LHCN-M2 (cell line): ENCODE data around the gene SFXN2. TPM values are rescaled to one million over a fixed set of nuclear protein-coding genes. Genes with fewer than 3 reads are reported as not detected.

ENCODE experiments used
- DNase-seq: peaks from one replicate; pipeline ENCODE4 v3.0.0-alpha.2; 2012; ENCODE audit warnings: low read depth
- total RNA-seq: library from RNA; depleted of rRNA; stranded (reverse); fragments of >200 nt; gene quantifications from 2 replicates; pipeline ENCODE4 v1.2.3, GENCODE V29; 2014; rRNA removed

Gene SFXN2
- total RNA-seq, 1 experiment from 2014 or later = 2.2 TPM

DNA sequence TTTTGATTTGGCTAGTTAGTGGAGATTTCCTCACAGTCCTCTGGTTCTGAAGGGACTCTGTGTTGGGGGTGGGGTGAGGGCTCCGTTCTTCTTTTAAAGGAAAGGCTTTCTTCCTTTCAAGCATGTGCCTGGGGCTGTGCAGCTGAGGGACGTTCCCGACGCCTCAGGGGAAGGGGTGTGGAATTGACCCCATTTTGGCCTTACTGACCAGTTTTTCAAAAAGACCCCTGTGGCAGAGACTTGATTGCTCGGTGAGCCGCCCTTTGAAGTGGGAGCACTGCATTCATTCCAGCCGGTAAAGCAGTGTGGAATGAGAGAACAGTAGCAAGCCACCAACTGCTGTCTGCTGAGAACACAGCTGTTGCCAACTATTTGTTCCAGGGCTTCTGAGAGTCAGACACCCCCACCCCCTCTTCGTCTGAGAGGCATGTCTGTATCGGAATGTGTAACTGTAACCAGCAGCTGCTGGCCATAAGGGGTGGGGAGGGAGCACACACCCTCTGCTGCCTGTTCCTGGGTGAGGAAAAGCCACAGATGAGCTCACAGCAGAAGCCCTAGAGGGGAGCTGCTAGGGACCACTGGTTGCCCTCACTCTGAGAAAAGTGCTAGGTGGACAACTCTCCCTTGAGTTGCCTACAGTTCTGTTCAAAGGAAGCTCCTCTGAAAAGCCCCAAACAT lies 62.5 kb downstream of the SFXN2 start:
- DNase-seq = peak; percentile 100

DNA sequence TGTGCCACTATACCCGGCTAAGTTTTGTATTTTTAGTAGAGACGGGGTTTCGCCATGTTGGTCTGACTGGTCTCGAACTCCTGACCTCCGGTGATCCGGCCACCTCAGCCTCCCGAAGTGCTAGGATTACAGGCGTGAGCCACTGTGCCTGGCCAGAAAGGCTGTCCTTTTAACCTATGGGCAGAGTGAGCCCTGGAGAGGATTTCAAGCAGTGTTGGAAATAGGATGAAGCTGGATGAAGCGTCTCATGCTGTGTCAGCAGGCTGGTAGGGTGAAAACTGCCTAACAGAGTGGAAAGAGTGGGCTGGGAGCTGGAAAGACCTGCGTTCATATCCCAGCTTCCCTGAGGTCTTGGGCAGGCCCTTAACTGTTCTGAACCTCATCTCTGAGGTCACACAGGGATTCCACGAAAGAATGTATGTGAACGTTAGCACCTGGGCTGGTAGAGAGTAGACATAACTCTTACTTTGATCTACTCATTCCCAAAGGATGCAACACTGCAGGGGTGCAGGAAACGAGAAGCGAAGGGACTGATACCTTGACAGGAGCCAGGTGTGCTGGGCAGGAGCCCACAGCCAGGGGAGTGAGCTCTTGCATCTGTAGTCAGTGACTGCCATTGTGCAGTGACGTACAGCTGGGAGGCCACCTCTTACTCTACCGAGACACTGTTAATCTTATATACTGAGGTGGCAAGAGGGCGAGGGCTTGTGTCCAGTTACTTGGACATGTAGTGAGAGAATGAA lies 63.4 kb downstream of the SFXN2 start:
- DNase-seq = peak; percentile 58

DNA sequence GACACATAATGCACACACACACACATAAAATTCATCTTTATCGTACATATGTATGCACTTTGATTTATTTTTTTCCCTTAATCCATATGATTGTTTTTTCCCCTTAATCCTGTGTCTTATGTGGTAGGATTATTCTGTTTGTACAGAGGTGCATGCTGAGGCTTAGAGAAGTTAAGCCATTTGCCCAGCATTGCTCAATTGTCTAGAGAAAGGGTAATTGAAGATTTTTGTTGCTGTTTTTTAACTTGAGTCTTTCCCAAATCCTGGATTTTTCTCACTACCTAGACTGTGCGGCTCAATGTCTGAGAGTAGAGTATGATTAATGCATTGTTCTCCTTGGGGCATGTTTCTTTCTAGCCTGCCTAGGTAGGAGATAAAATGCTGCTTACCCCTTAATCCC lies 64.3 kb downstream of the SFXN2 start:
- DNase-seq = no peak

DNA sequence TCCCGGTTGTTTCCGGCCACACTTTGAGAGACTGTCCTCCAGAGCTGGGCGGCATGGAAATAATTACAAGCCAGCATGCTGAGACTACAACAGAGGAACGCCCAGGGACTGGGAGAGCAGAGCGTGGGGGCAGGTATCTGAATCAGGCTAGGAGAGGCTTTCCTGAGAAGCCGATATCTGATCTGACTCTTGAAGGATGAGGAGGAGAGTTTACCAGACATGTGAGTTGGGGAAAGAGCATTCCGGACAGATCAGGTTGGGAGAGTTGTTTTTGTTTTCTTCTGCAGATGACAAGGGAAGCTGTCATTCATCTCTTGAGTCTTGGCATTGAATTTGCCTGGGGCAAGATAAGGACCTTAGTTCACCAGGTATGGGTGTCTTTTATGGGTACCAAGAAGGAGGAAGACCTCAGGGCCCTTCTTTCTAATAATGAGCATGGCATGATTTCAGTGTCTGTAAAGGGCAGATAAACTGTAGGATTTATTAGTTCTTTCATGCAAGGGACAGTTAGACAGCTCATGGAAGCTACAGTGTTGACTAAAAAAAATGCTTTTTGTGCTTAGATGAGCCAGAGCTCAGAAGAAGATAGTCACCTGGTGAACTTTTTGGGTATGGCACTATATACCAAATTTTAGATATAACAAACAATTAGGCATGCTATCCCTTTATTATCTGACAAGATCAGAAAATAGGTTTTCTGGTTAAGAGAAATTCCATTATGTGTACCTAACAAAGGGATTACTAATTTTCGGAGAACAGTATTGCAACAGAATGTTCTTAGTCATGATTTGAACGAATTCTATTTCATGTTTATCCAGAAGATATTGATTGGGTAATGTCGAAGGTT lies 65.5 kb downstream of the SFXN2 start:
- DNase-seq = peak; percentile 73

DNA sequence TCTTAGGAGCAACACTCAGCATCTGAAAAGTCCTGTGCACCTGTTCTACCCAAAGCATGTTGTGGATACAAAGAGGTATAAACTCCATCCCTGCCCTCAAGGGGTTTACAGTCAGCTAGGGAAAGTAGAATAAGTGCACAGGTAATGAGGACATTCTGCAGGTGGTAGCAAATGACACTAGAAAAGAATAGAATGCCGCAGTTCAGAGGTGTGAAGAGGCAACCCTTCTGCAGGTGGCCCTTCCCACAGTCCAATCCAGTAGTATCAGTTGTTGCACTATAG lies 66.0 kb downstream of the SFXN2 start:
- no peak for DNase-seq

DNA sequence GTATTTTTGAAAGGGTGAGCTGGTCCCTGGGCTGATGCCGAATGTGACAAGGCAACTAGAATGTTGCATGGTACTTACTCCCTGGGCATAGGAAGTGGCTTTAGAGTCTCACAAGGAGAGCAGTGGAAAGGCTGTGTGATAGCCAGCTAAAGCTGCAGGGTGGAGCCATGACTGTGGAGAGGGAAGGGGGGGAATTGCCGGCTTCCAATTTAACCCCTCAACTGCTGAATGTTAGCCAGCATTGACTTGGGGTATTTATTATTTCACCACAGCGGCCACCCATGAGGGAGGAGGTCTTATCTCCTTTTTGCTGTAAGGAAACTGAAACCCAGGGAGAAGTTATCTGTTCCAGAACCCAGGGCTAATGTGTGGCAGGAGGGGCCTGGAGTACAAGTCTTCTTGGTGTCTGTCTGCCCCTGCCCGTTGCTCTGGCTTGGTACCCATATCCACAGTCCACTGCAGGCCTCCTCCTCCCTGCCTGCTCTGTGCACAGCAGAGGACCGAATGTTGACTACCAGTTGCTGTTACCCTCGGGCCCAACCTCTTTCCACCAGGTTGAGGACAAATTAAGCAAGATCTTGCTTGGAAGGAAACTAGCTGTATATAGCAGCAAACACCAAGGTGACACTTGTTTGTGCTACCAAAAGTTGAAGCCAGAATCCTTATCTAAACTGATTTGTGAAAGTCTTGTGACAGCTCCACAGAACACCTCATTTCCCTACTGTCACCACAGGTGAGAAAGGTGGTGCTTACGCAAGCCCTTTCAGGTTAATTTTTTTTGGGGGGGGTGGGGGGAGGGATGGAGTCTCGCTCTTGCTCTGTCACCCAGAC lies 66.9 kb downstream of the SFXN2 start:
- DNase-seq = no peak

DNA sequence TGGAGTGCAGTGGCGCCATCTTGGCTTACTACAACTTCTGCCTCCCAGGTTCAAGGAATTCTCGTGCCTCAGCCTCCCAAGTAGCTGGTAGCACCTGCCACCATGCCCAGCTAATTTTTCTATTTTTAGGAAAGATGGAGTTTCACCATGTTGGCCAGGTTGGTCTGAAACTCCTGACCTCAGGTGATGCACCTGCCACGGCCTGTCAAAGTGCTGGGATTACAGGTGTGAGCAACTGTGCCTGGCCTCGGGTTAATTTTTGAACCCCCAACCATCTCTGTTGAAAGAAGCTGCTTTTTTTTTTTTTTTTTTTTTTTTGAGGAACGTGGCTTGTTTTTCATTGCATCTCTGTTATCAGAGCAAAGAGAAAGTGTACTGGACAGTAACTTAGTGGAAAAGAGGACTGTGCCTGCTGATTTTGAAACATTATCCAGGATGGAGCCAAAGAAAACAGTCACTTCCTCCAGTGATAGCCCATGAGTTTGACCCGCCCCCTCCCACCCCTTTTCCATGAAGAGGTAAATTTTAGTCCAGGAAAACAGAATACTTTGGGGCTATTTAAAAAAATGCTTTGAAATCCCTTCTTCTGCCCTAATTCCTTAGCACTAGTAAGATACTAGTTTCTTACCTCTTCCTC lies 67.6 kb downstream of the SFXN2 start:
- peak; percentile 55 for DNase-seq

DNA sequence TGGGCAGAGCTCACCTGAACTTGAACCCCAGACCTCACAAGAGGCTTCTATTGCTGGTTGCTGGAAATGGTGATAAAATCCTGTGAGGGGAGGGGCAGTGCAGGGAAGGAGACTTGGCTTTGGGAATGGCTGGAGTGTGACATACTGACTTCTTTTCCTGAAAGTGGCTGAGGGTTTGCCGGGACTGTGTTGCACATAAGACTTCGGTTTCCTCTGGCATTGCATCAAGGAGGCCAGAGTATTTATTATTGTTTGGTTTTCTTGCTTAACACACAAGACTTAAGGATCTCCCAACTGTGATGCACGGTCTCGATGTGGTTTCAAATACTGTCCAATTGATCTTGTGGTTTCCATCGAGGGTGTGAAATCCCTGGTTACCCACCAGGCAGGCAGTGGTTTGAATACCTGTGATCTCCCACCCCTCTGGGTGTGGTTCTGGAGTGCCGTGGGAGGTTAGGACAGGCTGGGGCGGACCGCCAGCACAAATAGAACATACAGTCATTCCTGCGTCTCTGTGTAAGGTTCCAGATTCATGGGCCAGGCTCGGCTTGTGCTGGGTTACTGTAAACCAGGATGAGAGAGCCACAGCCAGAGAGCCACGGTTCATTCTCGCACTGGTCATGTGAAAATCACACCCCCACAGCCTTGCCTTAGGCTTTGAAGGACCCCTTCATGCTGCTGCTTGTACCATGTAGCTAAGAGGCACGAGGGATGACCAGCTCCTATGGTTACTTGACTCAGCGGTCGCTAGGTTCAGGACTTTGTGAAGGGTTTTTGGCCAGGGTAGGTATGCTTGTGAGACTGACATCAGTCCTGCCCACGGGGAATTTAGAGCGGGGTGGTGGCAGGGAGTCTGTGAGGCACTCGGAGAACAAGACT lies 68.5 kb downstream of the SFXN2 start:
- peak; percentile 82 for DNase-seq

DNA sequence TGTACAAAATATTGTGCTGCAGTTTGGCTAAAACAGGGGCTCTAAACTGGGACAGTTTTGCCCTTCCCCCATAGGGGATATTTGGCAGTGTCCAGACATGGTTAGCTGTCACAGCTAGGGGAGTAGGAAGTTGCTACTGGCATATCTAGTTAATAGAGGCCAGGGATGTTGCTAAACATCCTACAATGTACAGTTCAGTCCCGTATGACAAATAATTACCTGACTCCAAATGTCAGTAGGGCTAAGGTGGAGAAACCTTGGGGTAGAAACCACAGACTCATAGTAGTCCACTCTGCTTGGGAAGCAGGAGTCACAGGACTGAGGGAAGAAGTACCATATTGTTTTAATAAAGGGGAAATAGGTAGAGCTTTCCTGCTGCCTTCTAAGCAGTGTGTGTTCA lies 69.1 kb downstream of the SFXN2 start:
- no peak for DNase-seq

DNA sequence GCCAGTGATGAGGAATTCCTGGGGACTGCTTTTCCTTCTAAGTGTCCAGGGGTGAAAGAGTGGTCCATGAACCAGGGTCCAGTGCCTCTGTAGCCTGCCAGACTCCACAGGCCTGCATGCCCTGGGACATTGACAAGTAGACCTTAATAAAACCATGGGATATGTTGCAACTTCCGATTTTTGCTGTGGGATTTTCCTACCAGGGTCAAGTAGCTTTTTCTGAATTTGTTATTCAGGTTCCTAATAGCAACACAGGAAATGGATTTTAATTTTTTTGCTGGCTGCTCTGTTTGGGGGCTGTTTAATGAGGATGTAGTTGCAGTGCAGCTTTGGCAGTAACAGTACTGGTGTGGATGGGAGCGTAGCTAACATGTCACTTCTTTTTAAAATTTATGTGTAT lies 71.4 kb downstream of the SFXN2 start:
- no peak for DNase-seq

DNA sequence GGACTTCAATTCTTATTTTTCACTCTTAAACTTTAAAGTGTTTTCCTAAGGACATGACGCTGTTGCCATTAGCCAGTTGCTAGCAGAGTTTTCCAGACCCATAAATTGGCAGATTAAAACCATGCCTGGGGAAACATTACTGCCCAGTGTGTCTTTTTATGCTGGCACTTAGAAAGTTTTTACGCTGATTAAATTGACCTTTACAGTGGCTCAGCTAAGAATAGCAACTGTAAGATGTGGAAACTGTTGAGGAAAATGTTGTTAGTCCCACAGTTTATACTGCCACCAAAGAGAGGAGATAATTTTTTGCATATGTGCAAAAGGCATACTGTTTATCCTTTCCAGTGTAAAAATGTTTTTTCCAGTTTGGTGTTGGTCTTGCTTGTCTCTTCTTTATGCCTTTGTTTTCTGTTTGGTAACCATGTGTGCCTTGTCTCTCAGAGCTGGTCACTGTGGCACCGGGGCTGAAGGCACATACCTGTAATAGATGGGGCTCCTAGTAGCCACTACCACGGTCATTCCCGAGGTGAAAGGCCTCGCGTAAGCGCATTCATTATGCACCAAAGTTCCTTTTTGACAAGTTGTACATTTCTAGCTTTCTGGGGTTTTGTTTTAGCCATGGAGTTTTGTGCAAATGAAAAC lies 77.4 kb downstream of the SFXN2 start:
- DNase-seq = no peak

Other genes with a start within 250 kb of the SFXN2 start
- gene ACTR1A, start 211.9 kb upstream of the SFXN2 start, total RNA-seq = 139 and 159 TPM in 2 replicates
- gene SUFU, start 210.7 kb upstream of the SFXN2 start, total RNA-seq = 4.0 and 4.3 TPM in 2 replicates
- gene TRIM8, start 70.2 kb upstream of the SFXN2 start, total RNA-seq = 135 and 136 TPM in 2 replicates
- 8.3 and 10.3 TPM in 2 replicates for gene ARL3, start 239 bp upstream of the SFXN2 start, total RNA-seq
- 34.4 and 56.8 TPM in 2 replicates for gene WBP1L, start 29.3 kb downstream of the SFXN2 start, total RNA-seq
- not detected in 2 replicates for gene CYP17A1, start 122.8 kb downstream of the SFXN2 start, total RNA-seq
- 23.4 and 31.3 TPM in 2 replicates for gene BORCS7, start 139.6 kb downstream of the SFXN2 start, total RNA-seq
- gene AS3MT, start 154.8 kb downstream of the SFXN2 start, total RNA-seq = 7.7 and 9.3 TPM in 2 replicates
- 5.3 and 5.5 TPM in 2 replicates for gene CNNM2, start 203.7 kb downstream of the SFXN2 start, total RNA-seq